K562 (cell line): ENCODE measurements around the gene TENM4. TPM values are rescaled to one million over a fixed set of nuclear protein-coding genes. Genes with fewer than 3 reads are reported as not detected.

Experiments
- BCL6 ChIP-seq: fragments of 250-450 bp; sonication (Bioruptor Pico); IDR thresholded peaks from 2 replicates; pipeline ENCODE4 v1.4.0; 2020
- HDAC3 ChIP-seq: fragments of 450-650 bp; IDR thresholded peaks from 2 replicates; pipeline ENCODE4 v1.6.1; 2018; ENCODE audit warnings: borderline replicate concordance, mild to moderate bottlenecking, moderate library complexity; ENCODE audit not compliant: partially characterized antibody
- PATZ1 ChIP-seq: fragments of 250-450 bp; sonication (Bioruptor Pico); IDR thresholded peaks from 2 replicates; pipeline ENCODE4 v1.5.0; 2020; ENCODE audit warnings: mild to moderate bottlenecking, borderline replicate concordance
- RB1 ChIP-seq: fragments of 450-650 bp; IDR thresholded peaks from 2 replicates; pipeline ENCODE4 v1.6.1; 2017; ENCODE audit warnings: low read depth, mild to moderate bottlenecking
- RERE ChIP-seq: sonication (generic); formaldehyde crosslinking; IDR thresholded peaks from 2 replicates; pipeline ENCODE4 v1.8.0; 2023; ENCODE audit warnings: missing genetic modification reagents, mild to moderate bottlenecking, borderline replicate concordance
- RHOXF2B ChIP-seq: fragments of 250-450 bp; sonication (Bioruptor Pico); conservative IDR thresholded peaks from 2 replicates; pipeline ENCODE4 v1.5.1; 2021
- SREBF1 ChIP-seq: fragments of 150-350 bp; IDR thresholded peaks from 2 replicates; pipeline ENCODE4 v1.6.1; 2014; ENCODE audit warnings: antibody characterized with exemption, low read depth, low read length, borderline replicate concordance
- SRSF9 ChIP-seq: fragments of 200-400 bp; formaldehyde crosslinking; IDR thresholded peaks from 2 replicates; pipeline ENCODE4 v1.6.1; 2017; ENCODE audit warnings: low read depth, low read length, borderline replicate concordance
- TCF7 ChIP-seq: sonication (generic); IDR thresholded peaks from 2 replicates; pipeline ENCODE4 v1.6.1; 2016; ENCODE audit warnings: antibody characterized with exemption, borderline replicate concordance
- polyA plus RNA-seq, 8 experiments: library from polyadenylated mRNA; depleted of rRNA in 4 of 8; stranded (reverse) in 5 of 8; unstranded in 3 of 8; fragments of >200 nt; fragmentation: Nextera tagmentation in 2 of 8; fragmentation: Illumina TruSeq in 1 of 8; extraction: Ambion mirVana in 2 of 8; extraction: Trizol in 1 of 8; gene quantifications; 2 replicates each; pipeline versions ENCODE4 v1.2.1 to v1.2.3, GENCODE V29; 2011 to 2014; ENCODE audit warnings: inconsistent platforms in 1 of 8, missing spikeins in 1 of 8
- total RNA-seq, 7 experiments: library from RNA; depleted of rRNA in 6 of 7; stranded (reverse); fragments of >200 nt in 6 of 7; fragmentation: Illumina TruSeq in 2 of 7; extraction: Trizol in 2 of 7; gene quantifications; 2 replicates each; pipeline versions ENCODE4 v1.2.1 to v1.2.3, GENCODE V29; 2011 to 2021; ENCODE audit warnings: low replicate concordance in 1 of 7

TENM4 gene
- total and polyA plus RNA-seq, 9 of the 15 experiments (the other 6 are each of a cell fraction or from before 2014, with no cell fraction given): 0.16 TPM; not detected in 8

GRCh38 chr11:79264284-79264683 lies 176.5 kb downstream of the TENM4 start (continued):
- TF ChIP-seq RERE (CRISPR knock-in tag) (no peak), RHOXF2B (CRISPR knock-in tag) (no peak), RB1 (no peak), BCL6 (CRISPR knock-in tag) (no peak), HDAC3 (no peak), SREBF1 (no peak), TCF7 (no peak), PATZ1 (CRISPR knock-in tag) (no peak), SRSF9 (no peak)
